ENCODE measurements around the gene IL36G.

IL36G gene

GRCh38 chr2:113032737-113033136 is 54.9 kb downstream of the IL36G start:
- Histone ChIP-seq H3K4me1 (no peaks in the 10 kb centered on the region), H3K27ac (no peak overlapping the region), H3K36me3 (no peaks in the 10 kb centered on the region), H3K9me3 (no peaks in the 10 kb centered on the region), H3K27me3 (peaks cover 0 to 2% of the 10 kb centered on the region in 2 donors), H3K4me3 (no peak overlapping the region)
- intact Hi-C loops (cut with DNase I; ENCODE audit: low total_unique reads) = no loop called here
- DNase-seq = no peak
- no peak for TF ChIP-seq CTCF (IDR thresholded peaks at IDR 0.05)

DNA sequence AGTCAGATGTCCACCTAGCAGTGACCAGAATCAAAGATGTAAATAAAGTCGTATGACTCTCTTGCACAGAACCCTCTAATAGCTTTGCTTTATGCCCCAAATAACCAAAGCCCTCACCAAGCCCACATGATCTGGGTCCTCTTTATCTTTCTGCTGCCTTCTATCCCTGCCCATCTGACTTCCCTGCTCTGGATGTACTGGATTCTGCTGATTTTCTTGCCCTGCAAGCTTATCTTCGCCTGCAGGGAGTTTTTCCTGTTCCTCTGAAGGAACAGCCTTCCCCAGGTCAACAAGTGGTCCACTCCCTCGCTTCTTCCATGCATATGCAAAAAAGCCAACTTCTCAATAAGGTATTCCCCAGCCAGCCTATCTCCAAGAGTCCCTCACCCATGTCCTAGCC is 56.2 kb downstream of the IL36G start:
- intact Hi-C loops (cut with DNase I; ENCODE audit: low total_unique reads) = no loop called here
- no peak for DNase-seq
- TF ChIP-seq CTCF (IDR thresholded peaks at IDR 0.05) = no peak
- Histone ChIP-seq H3K4me1 (no peaks in the 10 kb centered on the region), H3K36me3 (no peaks in the 10 kb centered on the region), H3K4me3 (no peak overlapping the region), H3K27ac (no peak overlapping the region), H3K27me3 (peaks cover 0 to under 1% of the 10 kb centered on the region in 2 donors), H3K9me3 (no peaks in the 10 kb centered on the region)
